GM12873 (cell line): ENCODE data around the gene C19orf18.

ENCODE experiments used
- CTCF ChIP-seq: IDR thresholded peaks from 2 replicates; pipeline ENCODE4 v1.5.1; 2012; ENCODE audit warnings: low read depth, mild to moderate bottlenecking, moderate library complexity, low read length, control low read depth; ENCODE audit not compliant: insufficient read depth; ENCODE audit errors: missing control alignments

C19orf18 gene

GRCh38 chr19:57947088-57947418, 27.3 kb downstream of the C19orf18 start:
- no peak for TF ChIP-seq CTCF

- TF ChIP-seq CTCF, result no peak
These were observed 28.0 kb downstream of the C19orf18 start for GRCh38 chr19:57946316-57946715.

- no peak for TF ChIP-seq CTCF
These were observed 32.7 kb downstream of the C19orf18 start for GRCh38 chr19:57941593-57941992.

GRCh38 chr19:57935731-57936130, 38.6 kb downstream of the C19orf18 start:
- no peak for TF ChIP-seq CTCF

- TF ChIP-seq CTCF, result no peak
These were observed 39.3 kb downstream of the C19orf18 start, which contains the start of gene ZNF418 for GRCh38 chr19:57934820-57935665. Gene ZNF418 (minus strand): TSS chr19:57935402. CDS start chr19:57933822, 1,580 bp downstream.

GRCh38 chr19:57927587-57927986, 46.7 kb downstream of the C19orf18 start:
- TF ChIP-seq CTCF, result no peak

GRCh38 chr19:57916168-57916995, 58.0 kb downstream of the C19orf18 start, which contains the start of gene ZNF417:
Gene ZNF417 (minus strand): TSS chr19:57916592. CDS start chr19:57916411, 181 bp downstream.
- peak; percentile 45 for TF ChIP-seq CTCF
